Heart left ventricle (tissue), 16 donors: Measurements from ENCODE around the gene ALDOB. TPM values are rescaled to one million over a fixed set of nuclear protein-coding genes. Genes with fewer than 3 reads are reported as not detected.

Source experiments
- ATAC-seq, 4 donors: fragments of 200-7000 bp; cut with Tn5 transposase; one replicate each; pipeline ENCODE4 v1.9.1; 2020 to 2022; ENCODE audit warnings: moderate library complexity in 4 of 4, mild to moderate bottlenecking in 3 of 4, moderate number of reproducible peaks in 1 of 4
- DNase-seq, 5 donors: peaks; one replicate each; pipeline ENCODE4 v3.0.0-alpha.2; 2020
- H3K27ac ChIP-seq, 12 donors: fragments of 200-600 bp; sonication (generic) in 4 of 12; one replicate each; pipeline versions ENCODE4 v1.5.0 to v1.8.0; 2016 to 2022; ENCODE audit warnings: mild to moderate bottlenecking in 2 of 12
- H3K27me3 ChIP-seq, 9 donors: fragments of 200-600 bp; sonication (generic) in 2 of 9; one replicate each; pipeline versions ENCODE4 v1.5.1 to v1.8.0; 2016 to 2022; ENCODE audit warnings: mild to moderate bottlenecking in 3 of 9
- H3K36me3 ChIP-seq, 9 donors: fragments of 200-600 bp; sonication (generic) in 2 of 9; one replicate each; pipeline versions ENCODE4 v1.5.0 to v1.8.0; 2018 to 2022; ENCODE audit warnings: mild to moderate bottlenecking in 2 of 9
- H3K4me1 ChIP-seq, 12 donors: fragments of 200-600 bp; sonication (generic) in 4 of 12; one replicate each; pipeline versions ENCODE4 v1.5.0 to v1.8.0; 2016 to 2022; ENCODE audit warnings: mild to moderate bottlenecking in 3 of 12
- H3K4me3 ChIP-seq, 12 donors: fragments of 200-600 bp; sonication (generic) in 4 of 12; one replicate each; pipeline versions ENCODE4 v1.5.0 to v1.8.0; 2017 to 2022; ENCODE audit warnings: mild to moderate bottlenecking in 9 of 12, moderate library complexity in 4 of 12
- H3K9me3 ChIP-seq, 12 donors: fragments of 200-600 bp; sonication (generic) in 4 of 12; one replicate each; pipeline versions ENCODE4 v1.5.0 to v1.8.0; 2016 to 2022; ENCODE audit warnings: mild to moderate bottlenecking in 1 of 12
- CTCF ChIP-seq, 12 donors: fragments of 200-600 bp; sonication (generic) in 4 of 12; IDR thresholded peaks; one replicate each; pipeline versions ENCODE4 v1.5.0 to v1.8.0; 2018 to 2022; ENCODE audit warnings: antibody characterized with exemption in 12 of 12, mild to moderate bottlenecking in 5 of 12
- POLR2A ChIP-seq, 2 donors: fragments of 450-650 bp; IDR thresholded peaks; one replicate each; pipeline ENCODE4 v1.6.1; 2017; ENCODE audit warnings: antibody characterized with exemption in 2 of 2, mild to moderate bottlenecking in 2 of 2, moderate library complexity in 2 of 2
- WGBS, 4 donors: extraction: QIAGEN DNeasy Blood & Tissue Kit in 2 of 4; methylation state at CpG; one replicate each; pipeline versions ENCODE4 v1.1.5 to v1.1.7; 2013 to 2018; 5-methylcytosine and 5-hydroxymethylcytosine counted together
- intact Hi-C, 10 donors: fragments of 100-400 bp; cut with DNase I; formaldehyde crosslinking; loops; one replicate each; pipeline versions ENCODE4 v1.11.1 to v1.14.2; 2022
- polyA plus RNA-seq, 2 donors: library from polyadenylated mRNA; stranded (reverse); fragments of 200-250 nt; gene quantifications; one replicate each; pipeline ENCODE4 v1.2.3, GENCODE V29; 2013
- total RNA-seq, 9 donors: library from RNA; depleted of rRNA in 2 of 9; stranded (reverse); fragments of >200 nt in 2 of 9; fragmentation: NEBNext Ultra II Directional in 3 of 9; extraction: Animal tissue kit (Norgen Biotek cat#: 25700) in 3 of 9; gene quantifications; one replicate each; pipeline versions ENCODE4 v1.1.0 to v1.2.4, GENCODE V29; 2016 to 2023
- donor health status: ischemic (EF 13 %, LVEDD 7.1; RV severe dilation, severe dysfunction).
- donor health status: healthy with polysubstance abuse.
- donor health status: DM: no; HTN: yes; CAD: no.
- donor health status: DM: no; HTN: no; CAD: no.
- donor health status: ischemic (EF 25% LVEDD 6.9; RV normal size, moderate dysfunction).
- donor health status: ischemic (EF 25% LVEDD 5.7; RV mildly dilated, moderate dysfunction).
- donor health status: healthy.
- donor health status: DM: yes; HTN: yes; CAD: no.
- donor health status: ischemic (EF 35%, LVEDD 5.7; RV mildly dilated, moderate dysfunction).
- donor health status: nonischemic (EF 11% LVEDD 7.7; RV severe dilation, severe dysfunction).
- donor health status: DM: yes; HTN: yes; CAD: no.
- donor health status: PGD.
- donor health status: ischemic (EF 29% LVEDD 5.4; RV normal size, mild dysfunction).
- donor health status: nonischemic (EF 23%, LVEDD 6.1; RV moderate dilation, normal function).

ALDOB gene
- total and polyA plus RNA-seq, 11 donors: 0.15 to 1.8 (median 0.46) TPM; not detected in 3

GRCh38 chr9:101399643-101399970 is 36.0 kb downstream of the ALDOB start:
- 1 to 6% (median 3%) methylated on average over 2 of the region's 2 CpGs for WGBS, 4 donors
- Histone ChIP-seq H3K27ac (peak overlapping the region; percentile 78 to 95 (median 91)), H3K4me1 (peaks cover 10 to 57% (median 34%) of the 10 kb centered on the region in 12 donors), H3K36me3 (peaks cover 7 to 56% (median 46%) of the 10 kb centered on the region in 9 donors), H3K27me3 (no peaks in the 10 kb centered on the region), H3K9me3 (peaks cover 0 to 36% (median 8%) of the 10 kb centered on the region in 12 donors), H3K4me3 (peak overlapping the region; percentile 37 to 86 (median 77))
- intact Hi-C loops: loop anchor here in 7 of 10 donors (2.0 to 10.0 kb wide), 7 partner anchors 45 to 1305 kb away; partner anchors contain the start of genes RNF20 (in 4 of the 7), ERP44 (in 1 of the 7) and INVS (in 1 of the 7)
- no peak for DNase-seq
- TF ChIP-seq POLR2A (IDR thresholded peaks at IDR 0.05): no peak
- no peak for TF ChIP-seq CTCF (IDR thresholded peaks at IDR 0.05)
- ATAC-seq: no peak

GRCh38 chr9:101398930-101399642 is 36.5 kb downstream of the ALDOB start:
- Histone ChIP-seq H3K36me3 (peaks cover 5 to 51% (median 40%) of the 10 kb centered on the region in 9 donors), H3K4me3 (peak overlapping the region; percentile 37 to 86 (median 77)), H3K4me1 (peaks cover 10 to 57% (median 34%) of the 10 kb centered on the region in 12 donors), H3K27me3 (no peaks in the 10 kb centered on the region), H3K9me3 (peaks cover 0 to 31% (median 7%) of the 10 kb centered on the region in 12 donors), H3K27ac (peak overlapping the region; percentile 78 to 95 (median 91))
- TF ChIP-seq CTCF (IDR thresholded peaks at IDR 0.05): no peak
- TF ChIP-seq POLR2A (IDR thresholded peaks at IDR 0.05): no peak
- DNase-seq (peak in 4 of 5 donors; percentile 28 to 69 (median 43)), ATAC-seq (peak in 3 of 4 donors; percentile 2 to 13 (median 9))
- WGBS, 4 donors: 0 to 2% (median 1%) methylated on average over 16 to 28 of the region's 28 CpGs
- intact Hi-C loops: loop anchor here in 7 of 10 donors (2.0 to 10.0 kb wide), 7 partner anchors 46 to 1304 kb away; partner anchors contain the start of genes RNF20 (in 4 of the 7), ERP44 (in 1 of the 7) and INVS (in 1 of the 7)

GRCh38 chr9:101398068-101398929 is 37.3 kb downstream of the ALDOB start, which contains the start of the genes MRPL50 and ZNF189:
Gene MRPL50 (minus strand): TSS chr9:101398618. CDS start chr9:101398592, 26 bp downstream.
Gene ZNF189 (plus strand): TSS chr9:101398851. CDS start chr9:101399157, 306 bp downstream.
- Histone ChIP-seq H3K36me3 (peaks cover 3 to 43% (median 33%) of the 10 kb centered on the region in 9 donors), H3K4me1 (peaks cover 10 to 57% (median 34%) of the 10 kb centered on the region in 12 donors), H3K27me3 (no peaks in the 10 kb centered on the region), H3K4me3 (peak within 1 kb of the TSS; percentile 37 to 86 (median 77)), H3K27ac (peak within 1 kb of the TSS; percentile 82 to 95 (median 91)), H3K9me3 (peaks cover 0 to 29% (median 3%) of the 10 kb centered on the region in 12 donors)
- ATAC-seq: peak; percentile 96 to 99 (median 98)
- TF ChIP-seq POLR2A (IDR thresholded peaks at IDR 0.05) (peak in 1 of 2 donors; percentile 82), CTCF (IDR thresholded peaks at IDR 0.05) (no peak)
- DNase-seq: peak; percentile 97 to 99 (median 99)
- 0 to 1% (median 0%) methylated on average over 41 to 44 of the region's 44 CpGs for WGBS, 4 donors
- intact Hi-C loops: loop anchor here in 7 of 10 donors (2.0 to 10.0 kb wide), 7 partner anchors 47 to 1303 kb away; partner anchors contain the start of genes RNF20 (in 4 of the 7), ERP44 (in 1 of the 7) and INVS (in 1 of the 7)
